ENCODE results near the gene ATP6V0A4.

- TF ChIP-seq, protein P1, sequence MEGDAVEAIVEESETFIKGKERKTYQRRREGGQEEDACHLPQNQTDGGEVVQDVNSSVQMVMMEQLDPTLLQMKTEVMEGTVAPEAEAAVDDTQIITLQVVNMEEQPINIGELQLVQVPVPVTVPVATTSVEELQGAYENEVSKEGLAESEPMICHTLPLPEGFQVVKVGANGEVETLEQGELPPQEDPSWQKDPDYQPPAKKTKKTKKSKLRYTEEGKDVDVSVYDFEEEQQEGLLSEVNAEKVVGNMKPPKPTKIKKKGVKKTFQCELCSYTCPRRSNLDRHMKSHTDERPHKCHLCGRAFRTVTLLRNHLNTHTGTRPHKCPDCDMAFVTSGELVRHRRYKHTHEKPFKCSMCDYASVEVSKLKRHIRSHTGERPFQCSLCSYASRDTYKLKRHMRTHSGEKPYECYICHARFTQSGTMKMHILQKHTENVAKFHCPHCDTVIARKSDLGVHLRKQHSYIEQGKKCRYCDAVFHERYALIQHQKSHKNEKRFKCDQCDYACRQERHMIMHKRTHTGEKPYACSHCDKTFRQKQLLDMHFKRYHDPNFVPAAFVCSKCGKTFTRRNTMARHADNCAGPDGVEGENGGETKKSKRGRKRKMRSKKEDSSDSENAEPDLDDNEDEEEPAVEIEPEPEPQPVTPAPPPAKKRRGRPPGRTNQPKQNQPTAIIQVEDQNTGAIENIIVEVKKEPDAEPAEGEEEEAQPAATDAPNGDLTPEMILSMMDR (conservative IDR thresholded peaks at IDR 0.05; ENCODE audit: low read depth, low read length), result no peak
- TF ChIP-seq EZH2 (IDR thresholded peaks at IDR 0.05; ENCODE audit: borderline replicate concordance, low read depth, low read length, poor library complexity, severe bottlenecking), result no peak
These were observed 16.9 kb upstream of the ATP6V0A4 start for GRCh38 chr7:138814816-138815332.

All from A673 (cell line).